HS-5 (cell line): ENCODE results near the gene PDE8B.

Experiments used
- DNase-seq: peaks from one replicate; pipeline ENCODE4 v3.0.0-alpha.2; 2012; ENCODE audit warnings: low read depth

The PDE8B gene

DNA sequence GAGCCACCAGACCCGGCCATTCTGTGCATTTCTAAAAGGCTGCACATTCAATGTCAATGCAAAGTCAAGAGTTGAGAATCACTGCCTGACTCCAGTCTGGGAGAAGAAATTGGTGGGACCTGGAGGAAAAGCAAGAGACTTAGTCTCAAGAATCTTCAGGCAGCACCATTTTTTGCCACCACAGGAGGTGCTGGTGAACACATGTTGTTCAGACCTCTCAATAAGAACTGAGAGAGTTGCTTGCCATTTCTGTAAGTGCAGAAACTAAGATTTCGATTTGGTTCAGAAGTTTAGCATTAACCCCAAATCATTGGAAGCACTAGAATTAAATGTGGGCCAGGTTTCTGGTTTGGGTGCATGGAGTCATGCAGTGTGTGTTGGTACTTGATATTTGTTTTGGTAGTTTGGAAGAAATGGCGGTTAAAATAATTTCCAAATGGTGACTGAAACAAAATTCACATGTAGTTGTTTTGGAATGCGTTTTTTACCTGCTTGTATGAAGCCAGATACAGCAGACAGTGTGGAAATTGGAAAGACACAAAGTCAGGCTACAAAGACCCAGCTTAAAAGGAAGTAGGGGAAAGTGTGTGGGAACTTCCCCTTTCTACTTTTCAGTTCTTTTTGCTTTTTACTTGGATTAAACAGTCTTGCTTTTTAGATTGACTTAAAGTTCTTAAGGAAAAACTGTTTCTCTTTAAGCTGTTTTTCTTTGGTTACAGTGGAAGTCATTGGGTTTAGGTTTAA lies 20.4 kb downstream of the PDE8B start:
- no peak for DNase-seq

- DNase-seq, result no peak
Observed at GRCh38 chr5:77231471-77232138, 21.1 kb downstream of the PDE8B start.

DNA sequence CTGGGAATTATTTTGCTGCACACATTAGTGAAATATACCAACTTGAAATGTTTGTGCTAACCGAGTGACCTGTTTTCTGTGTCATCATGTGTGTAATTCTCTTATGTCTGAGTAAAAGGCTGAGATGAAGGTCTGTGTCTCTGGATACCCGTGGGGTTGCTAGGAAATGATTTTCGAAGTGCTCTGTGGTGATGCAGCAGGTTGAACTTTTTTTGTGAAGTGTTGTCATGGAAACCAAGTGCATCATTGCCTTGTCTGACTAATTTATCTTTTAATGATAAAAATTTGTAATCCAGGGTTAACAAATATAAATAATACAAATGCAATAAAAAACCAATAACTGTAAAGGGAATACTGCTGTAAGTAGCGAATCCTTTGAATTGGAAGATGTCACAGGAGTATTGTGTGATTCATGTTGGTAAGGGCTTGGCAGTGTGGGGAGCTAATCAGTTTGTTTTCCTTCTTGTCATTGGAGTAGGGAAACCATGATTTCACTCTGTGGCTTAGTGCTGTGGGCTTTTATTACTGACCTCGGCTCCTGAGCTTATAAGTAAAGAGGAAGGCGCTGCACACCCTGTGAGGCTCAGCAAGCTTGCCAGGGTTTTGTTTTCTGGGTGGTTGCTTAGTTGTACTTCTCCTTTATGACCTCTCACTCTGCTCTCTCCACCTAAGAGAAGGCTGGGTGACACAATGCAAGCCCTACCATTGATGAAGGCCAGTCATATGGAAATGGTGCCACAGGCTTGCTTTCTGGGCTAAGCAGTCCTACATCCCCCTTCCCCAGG lies 22.3 kb downstream of the PDE8B start:
- DNase-seq, result no peak

GRCh38 chr5:77235846-77236721 lies 25.6 kb downstream of the PDE8B start:
- DNase-seq, result no peak

- no peak for DNase-seq
Observed at GRCh38 chr5:77239126-77239741, 28.8 kb downstream of the PDE8B start.

DNA sequence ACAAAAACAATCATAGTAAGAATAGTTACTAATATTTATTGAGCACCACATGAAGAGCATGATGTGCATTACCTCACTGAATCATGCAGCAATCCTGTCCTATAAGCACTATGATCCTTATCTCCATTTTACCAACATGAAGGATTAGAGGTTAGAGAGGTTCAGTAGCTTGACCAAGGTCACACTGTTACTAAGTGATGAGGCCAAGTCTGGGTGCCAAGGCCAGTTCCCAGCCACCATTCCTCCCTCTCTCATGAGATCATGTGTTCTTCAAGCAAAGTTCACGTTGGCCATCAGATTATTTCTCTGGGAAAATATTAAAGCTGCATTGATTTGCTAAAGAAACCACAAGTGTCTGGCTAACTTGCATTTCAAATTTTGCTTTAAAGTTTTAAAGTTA lies 31.0 kb downstream of the PDE8B start:
- no peak for DNase-seq

- no peak for DNase-seq
Observed at GRCh38 chr5:77249475-77249874, 39.0 kb downstream of the PDE8B start.

DNA sequence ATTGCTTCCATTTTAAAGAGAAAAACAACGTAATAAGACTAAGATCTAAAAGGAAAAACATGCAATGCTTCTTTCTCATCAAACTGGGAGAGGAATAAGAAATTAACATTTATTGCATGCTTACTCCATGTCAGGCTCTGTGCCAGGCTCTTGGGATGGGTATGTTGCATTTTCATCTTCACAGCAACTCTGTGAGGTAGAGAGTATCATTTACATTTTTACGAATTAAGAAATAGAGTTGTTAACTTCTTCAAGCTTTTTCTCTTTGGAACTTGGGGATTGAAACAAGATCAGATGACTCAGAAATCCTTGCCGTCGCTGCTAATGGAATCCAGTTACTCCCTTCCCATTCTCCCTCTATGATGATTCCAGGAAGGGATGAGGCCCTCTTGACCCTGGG lies 39.5 kb downstream of the PDE8B start:
- no peak for DNase-seq

DNA sequence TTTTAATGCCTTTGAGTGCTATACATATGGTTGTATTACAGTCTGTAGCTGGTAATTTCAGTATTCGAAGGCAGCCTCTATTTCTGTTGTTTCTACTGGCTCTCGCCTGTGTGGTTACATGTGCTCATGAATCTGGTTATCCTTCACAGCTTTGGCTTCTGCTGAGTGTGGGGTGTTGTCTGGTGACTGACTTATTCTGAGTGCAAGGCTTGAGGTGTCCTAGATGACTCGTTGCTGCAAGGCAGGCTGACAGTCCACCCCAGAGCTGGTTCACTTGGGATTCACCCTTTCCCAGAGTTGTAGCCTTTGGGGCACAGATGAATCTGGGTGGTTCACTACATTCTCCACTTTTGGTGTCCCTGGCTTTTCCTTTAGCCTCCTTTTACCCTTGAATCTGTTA lies 41.4 kb downstream of the PDE8B start:
- DNase-seq, result no peak

GRCh38 chr5:77255617-77256016 lies 45.1 kb downstream of the PDE8B start:
- DNase-seq, result no peak

DNA sequence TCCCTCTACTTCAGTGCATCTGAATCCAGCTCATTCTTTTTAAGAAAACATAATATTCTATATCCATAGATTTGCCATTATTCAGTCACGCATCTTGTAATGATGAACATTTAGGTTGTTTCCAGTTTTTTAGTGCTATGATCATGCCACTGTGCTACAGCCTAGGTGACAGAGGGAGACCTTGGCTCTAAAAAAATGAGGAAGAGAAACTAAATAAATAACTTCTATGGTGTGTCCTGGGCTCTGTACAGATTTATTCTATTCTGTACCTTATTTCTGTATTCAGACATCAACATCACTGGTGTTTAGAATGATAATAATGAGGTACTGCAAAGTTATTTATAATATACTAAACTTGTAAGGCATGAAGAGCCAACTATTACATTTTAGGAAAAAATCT lies 45.9 kb downstream of the PDE8B start:
- DNase-seq, result no peak

- no peak for DNase-seq
Observed at GRCh38 chr5:77258652-77259051, 48.2 kb downstream of the PDE8B start.

- no peak for DNase-seq
Observed at GRCh38 chr5:77259476-77259875, 49.0 kb downstream of the PDE8B start.

DNA sequence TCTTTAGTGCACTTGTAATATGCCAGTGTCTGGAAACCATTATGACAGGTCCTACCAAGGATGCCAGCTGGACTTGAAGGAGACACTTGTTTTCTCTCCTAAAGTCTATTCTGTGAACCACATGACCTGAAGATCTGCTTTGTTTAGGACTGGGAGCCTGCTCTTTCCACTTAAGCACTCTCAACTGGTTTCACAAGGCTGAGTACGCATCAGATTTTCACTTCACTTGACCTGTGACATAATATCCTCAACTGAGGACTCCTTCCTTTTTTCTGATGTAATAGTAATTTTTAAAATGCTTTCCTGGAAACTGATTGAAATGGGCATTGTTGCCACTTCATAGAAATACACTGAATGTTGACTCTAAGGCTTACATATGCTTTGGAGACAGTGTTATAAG lies 52.2 kb downstream of the PDE8B start:
- DNase-seq, result no peak

DNA sequence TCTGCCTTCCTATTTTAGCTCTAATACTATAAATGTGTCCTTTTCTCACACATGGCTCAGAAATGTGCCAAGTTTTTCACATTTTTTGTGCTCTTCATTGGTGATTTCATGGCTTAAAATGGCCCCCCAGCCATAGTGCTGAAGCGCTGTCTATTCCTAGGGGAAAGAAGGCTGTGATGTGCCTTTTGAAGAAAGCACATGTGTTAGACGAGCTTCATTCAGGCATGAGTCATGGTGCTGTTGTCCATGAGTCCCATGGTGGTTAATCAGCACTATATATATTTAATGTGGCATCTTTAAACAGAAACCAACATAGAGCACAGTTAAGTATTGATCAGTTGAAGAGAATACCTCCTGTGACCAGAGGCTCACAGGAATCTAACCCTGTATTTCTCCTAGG lies 55.8 kb downstream of the PDE8B start:
- DNase-seq, result no peak

DNA sequence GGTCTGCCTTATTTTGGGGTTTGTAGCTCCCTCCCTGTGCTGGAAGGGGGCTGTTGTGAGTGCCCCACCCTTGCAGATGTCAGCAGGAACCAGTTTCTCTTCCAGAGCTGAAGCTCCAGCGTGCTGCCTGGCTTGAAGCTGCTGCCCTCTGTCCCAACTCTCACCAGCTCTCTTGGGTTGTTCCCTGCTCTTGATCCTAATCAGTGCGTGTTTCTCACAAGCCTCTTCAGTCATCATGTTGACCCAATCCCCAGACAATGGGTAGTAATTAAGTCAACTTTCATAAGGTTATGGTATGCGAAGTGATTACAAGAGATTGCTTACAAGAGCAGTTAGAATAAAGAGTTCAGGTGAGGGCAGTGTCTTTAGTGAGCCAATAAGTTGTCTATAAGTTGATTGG lies 57.0 kb downstream of the PDE8B start:
- DNase-seq, result no peak

- DNase-seq, result no peak
Observed at GRCh38 chr5:77272206-77272605, 61.7 kb downstream of the PDE8B start.

DNA sequence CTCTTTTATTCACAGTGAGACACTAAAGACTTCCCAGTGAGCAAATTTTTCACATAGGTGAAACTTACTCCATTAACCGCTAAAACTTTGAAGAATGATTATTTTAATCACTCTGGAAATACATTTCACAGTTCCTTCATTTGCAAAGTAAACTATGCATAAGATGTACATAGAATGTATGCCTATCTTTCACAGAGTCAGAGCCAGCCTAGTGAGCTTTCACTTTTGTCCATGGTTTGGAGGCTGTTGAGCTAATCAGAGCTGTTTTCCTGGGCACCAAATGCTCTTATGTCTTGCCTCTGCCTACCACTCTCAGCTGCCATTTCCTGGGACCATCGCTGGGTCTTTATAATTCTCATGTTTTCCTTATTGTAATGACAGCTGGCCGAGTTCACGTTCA lies 67.3 kb downstream of the PDE8B start:
- no peak for DNase-seq

- no peak for DNase-seq
Observed at GRCh38 chr5:77280036-77280435, 69.6 kb downstream of the PDE8B start.

GRCh38 chr5:77281969-77282336 lies 71.5 kb downstream of the PDE8B start:
- DNase-seq, result no peak

GRCh38 chr5:77282337-77283027 lies 72.0 kb downstream of the PDE8B start:
- DNase-seq, result no peak
